Ishikawa (cell line): ENCODE measurements around the gene CD164.

Source experiments
- CEBPB ChIP-seq: IDR thresholded peaks from 2 replicates; pipeline ENCODE4 v1.6.1; 2012
- CREB1 ChIP-seq: IDR thresholded peaks from 2 replicates; pipeline ENCODE4 v1.6.1; 2012; ENCODE audit warnings: low read depth
- EGR1 ChIP-seq: IDR thresholded peaks from 2 replicates; pipeline ENCODE4 v1.6.1; 2012
- EP300 ChIP-seq: IDR thresholded peaks from 2 replicates; pipeline ENCODE4 v1.6.1; 2012; ENCODE audit warnings: borderline replicate concordance
- FOXM1 ChIP-seq: IDR thresholded peaks from 2 replicates; pipeline ENCODE4 v1.6.1; 2012; ENCODE audit warnings: low read depth, borderline replicate concordance
- NFIC ChIP-seq: IDR thresholded peaks from 2 replicates; pipeline ENCODE4 v1.6.1; 2012
- RAD21 ChIP-seq: IDR thresholded peaks from 2 replicates; pipeline ENCODE4 v1.6.1; 2012; ENCODE audit warnings: low read depth
- REST ChIP-seq: IDR thresholded peaks from 2 replicates; pipeline ENCODE4 v1.6.1; 2012; ENCODE audit warnings: low read depth, mild to moderate bottlenecking
- TAF1 ChIP-seq: IDR thresholded peaks from 2 replicates; pipeline ENCODE4 v1.6.1; 2012; ENCODE audit warnings: low read depth, mild to moderate bottlenecking
- TCF12 ChIP-seq: IDR thresholded peaks from 2 replicates; pipeline ENCODE4 v1.6.1; 2012; ENCODE audit warnings: low read depth
- TEAD4 ChIP-seq: IDR thresholded peaks from 2 replicates; pipeline ENCODE4 v1.6.1; 2012
- USF1 ChIP-seq: IDR thresholded peaks from 2 replicates; pipeline ENCODE4 v1.6.1; 2012
- YY1 ChIP-seq: IDR thresholded peaks from 2 replicates; pipeline ENCODE4 v1.6.1; 2012; ENCODE audit warnings: low read depth
- ZBTB7A ChIP-seq: IDR thresholded peaks from 2 replicates; pipeline ENCODE4 v1.6.1; 2012; ENCODE audit warnings: low read depth
- TF ChIP-seq, protein P1 (sequence below): IDR thresholded peaks from 2 replicates; pipeline ENCODE4 v1.6.1; 2012

CD164 gene

GRCh38 chr6:109370792-109371191 is 11.5 kb downstream of the CD164 start:
- TF ChIP-seq RAD21, result no peak
- no peak for TF ChIP-seq TEAD4
- TF ChIP-seq YY1, result no peak
- no peak for TF ChIP-seq ZBTB7A
- no peak for TF ChIP-seq CEBPB
- TF ChIP-seq TCF12, result no peak
- no peak for TF ChIP-seq TAF1

DNA sequence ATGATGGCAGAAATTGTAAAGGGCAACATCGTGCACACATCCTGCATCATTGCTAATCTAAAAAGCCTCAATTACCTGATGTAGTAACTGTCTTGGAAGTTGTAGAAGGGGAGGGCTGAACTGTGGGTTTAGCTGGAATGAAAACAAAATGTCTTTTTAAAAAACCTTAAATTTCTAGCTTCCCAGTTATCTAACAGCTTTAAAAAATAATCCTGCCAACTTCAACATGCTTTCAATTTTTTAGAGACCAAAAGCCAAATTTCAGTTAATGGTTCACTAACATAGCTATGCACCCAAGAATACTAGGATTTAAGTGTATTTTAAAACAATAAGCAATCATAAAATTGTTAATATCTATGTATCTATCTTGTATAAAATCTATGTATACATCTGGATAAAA is 11.9 kb downstream of the CD164 start:
- TF ChIP-seq CREB1 (no peak), FOXM1 (no peak), USF1 (no peak), TEAD4 (no peak), TAF1 (no peak), ZBTB7A (no peak), TCF12 (no peak)

DNA sequence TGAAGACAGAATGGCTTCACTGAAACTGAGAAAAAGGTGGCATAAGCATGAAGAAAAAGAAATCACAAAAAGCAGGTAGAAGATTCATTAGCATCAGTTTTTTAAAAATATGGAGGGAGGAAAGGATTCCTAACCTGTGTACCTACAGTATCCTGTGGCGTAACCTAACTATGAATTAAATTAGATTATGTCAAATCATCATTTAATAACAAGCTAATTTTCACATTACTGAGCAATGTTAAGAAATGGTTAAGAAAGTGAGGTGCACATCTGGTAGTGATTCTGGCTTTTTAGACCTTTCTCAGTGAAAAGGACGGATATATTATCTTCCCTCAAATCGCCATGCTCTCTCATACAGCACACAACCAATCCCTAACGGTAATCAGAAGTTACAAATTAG is 12.5 kb downstream of the CD164 start:
- TF ChIP-seq EP300, result no peak

- TF ChIP-seq REST (no peak), EGR1 (no peak), TAF1 (no peak), USF1 (no peak)
These were observed 18.5 kb downstream of the CD164 start for GRCh38 chr6:109363753-109364152.

DNA sequence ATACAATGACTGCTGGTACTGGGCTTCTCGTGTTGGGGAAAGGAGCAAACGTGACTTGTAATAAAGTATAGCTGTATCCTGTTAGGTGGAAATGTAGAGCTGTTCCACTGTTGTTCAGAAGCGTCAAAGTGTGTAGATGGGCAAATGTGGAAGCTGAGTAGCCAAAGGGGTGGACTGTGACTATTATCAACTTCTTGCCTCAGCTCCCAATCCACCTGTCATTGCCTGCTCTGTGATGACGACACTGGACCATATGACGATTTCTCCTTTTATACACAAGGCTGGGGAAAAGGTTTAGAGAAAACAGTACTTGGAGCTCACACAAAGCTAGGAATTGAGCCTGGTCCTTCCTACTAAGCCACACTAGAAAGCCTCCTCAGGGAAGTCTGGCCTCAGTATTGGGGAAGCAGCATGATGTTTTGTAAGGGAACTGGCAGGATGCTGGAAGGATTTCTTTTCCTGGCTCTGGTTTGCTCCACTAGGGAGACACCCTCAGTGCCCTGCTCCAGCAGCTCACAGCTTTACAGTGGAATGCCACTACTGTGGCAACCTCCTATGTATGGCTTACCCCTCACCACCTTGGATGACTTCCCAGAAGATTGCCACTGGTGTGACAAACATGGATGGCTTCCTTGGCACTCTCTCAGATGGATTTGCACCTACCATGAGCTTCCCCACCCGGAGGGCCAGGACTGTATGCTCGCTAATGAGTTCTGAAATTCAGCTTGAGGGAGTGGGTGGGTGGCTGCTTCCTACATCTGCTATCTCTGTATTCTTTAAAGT is 20.0 kb downstream of the CD164 start:
- TF ChIP-seq CREB1, result no peak
- no peak for TF ChIP-seq REST
- no peak for TF ChIP-seq USF1
- TF ChIP-seq FOXM1, result no peak
- no peak for TF ChIP-seq YY1
- TF ChIP-seq TCF12, result no peak
- TF ChIP-seq, protein P1, sequence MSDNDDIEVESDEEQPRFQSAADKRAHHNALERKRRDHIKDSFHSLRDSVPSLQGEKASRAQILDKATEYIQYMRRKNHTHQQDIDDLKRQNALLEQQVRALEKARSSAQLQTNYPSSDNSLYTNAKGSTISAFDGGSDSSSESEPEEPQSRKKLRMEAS, result no peak
- no peak for TF ChIP-seq ZBTB7A
- TF ChIP-seq EGR1, result no peak
- no peak for TF ChIP-seq CEBPB
- TF ChIP-seq TEAD4, result no peak
- TF ChIP-seq NFIC, result no peak
- no peak for TF ChIP-seq RAD21
- TF ChIP-seq TAF1, result no peak
- TF ChIP-seq EP300, result no peak

DNA sequence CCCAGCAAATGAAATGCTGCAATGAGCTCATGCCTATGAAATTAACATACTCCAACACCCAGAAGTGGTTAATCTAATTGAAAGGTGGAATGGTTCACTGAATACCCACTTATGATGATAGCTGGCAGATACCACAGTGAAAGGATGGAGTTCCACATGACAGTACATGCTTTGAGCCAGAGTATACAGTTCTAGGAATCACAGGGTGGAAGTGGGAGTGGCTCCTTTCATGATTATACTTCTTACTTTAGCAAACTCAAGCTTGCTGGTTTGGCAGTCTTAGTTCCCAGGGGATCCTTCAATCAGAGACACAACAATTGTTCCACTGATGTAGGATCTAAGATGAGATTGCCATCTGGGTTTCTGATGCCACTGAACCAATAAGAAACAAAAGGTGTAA is 21.5 kb downstream of the CD164 start:
- TF ChIP-seq YY1 (no peak), TAF1 (no peak), FOXM1 (no peak), CREB1 (no peak), EP300 (no peak), ZBTB7A (no peak), REST (no peak), TEAD4 (no peak), EGR1 (no peak), USF1 (no peak), NFIC (no peak)
